Measurements from ENCODE around the gene ZFAND3.

The ZFAND3 gene

DNA sequence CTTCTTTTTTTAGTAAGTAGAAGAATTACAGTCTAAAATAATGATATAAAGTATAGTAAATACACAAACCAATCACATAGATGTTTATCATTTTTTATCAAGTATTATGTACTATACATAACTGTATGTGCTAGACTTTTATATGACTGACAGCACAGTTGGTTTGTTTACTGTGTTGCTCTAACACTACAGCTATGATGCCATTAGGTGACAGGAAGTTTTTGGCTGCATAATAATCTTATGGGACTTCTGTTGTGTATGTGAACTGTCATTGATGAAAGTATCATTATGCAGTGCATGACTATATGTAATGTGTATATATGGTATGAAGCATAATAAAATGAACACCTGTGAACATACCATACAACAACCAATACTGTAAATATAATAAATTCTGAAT is 104.0 kb downstream of the ZFAND3 start:
- Histone ChIP-seq H3K4me2 (ENCODE audit: low read length) (no peak overlapping the region), H3K9me2 (ENCODE audit: low read depth, low read length) (no peaks in the 10 kb centered on the region), H3K79me2 (ENCODE audit: insufficient read depth, low read length) (no peaks in the 10 kb centered on the region), H2AFZ (ENCODE audit: low read length) (no peak overlapping the region), H3F3A (ENCODE audit: insufficient read depth, low read length) (no peaks in the 10 kb centered on the region), H3K36me3 (ENCODE audit: insufficient read depth, low read length) (no peaks in the 10 kb centered on the region), H3K4me3 (ENCODE audit: low read depth, low read length, poor library complexity, severe bottlenecking) (no peak overlapping the region), H4K20me1 (ENCODE audit: insufficient read depth, low read length) (no peaks in the 10 kb centered on the region), H3K9ac (ENCODE audit: low read length) (no peak overlapping the region), H3K27me3 (ENCODE audit: insufficient read depth, low read length) (no peaks in the 10 kb centered on the region), H3K27ac (ENCODE audit: low read depth, low read length, poor library complexity, severe bottlenecking) (no peak overlapping the region), H3K4me1 (ENCODE audit: insufficient read depth, low read length, severe bottlenecking) (peaks cover 10% of the 10 kb centered on the region), H3K9me3 (ENCODE audit: low read length) (no peaks in the 10 kb centered on the region)
- no peak for TF ChIP-seq EZH2 (IDR thresholded peaks at IDR 0.05; ENCODE audit: borderline replicate concordance, low read length)
- no peak for TF ChIP-seq CTCF (IDR thresholded peaks at IDR 0.05; ENCODE audit: low read length)

DNA sequence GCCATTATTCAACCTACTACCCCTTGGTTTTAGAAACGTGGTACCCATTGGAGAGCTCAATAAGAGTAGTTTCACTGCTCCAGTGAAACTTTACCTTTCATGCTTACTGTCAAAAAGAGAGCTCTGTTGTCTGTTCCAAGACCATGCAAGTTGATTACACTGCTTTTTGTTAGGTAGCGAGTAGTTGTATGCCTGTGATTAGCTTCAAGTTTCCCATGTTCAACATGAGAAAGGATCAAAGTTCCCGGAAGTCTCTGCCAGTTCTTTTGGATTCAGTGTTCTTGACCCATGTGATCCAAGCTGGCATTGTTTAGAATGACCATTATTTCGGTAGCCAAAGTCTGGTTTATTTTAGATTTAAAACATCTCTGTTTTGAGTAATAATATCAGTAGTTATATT is 107.1 kb downstream of the ZFAND3 start:
- H3K9me3 ChIP-seq (ENCODE audit: low read length): no peaks in the 10 kb centered on the region
- TF ChIP-seq EZH2 (IDR thresholded peaks at IDR 0.05; ENCODE audit: borderline replicate concordance, low read length): no peak
- TF ChIP-seq CTCF (IDR thresholded peaks at IDR 0.05; ENCODE audit: low read length): no peak
- H3K4me2 ChIP-seq (ENCODE audit: low read length): no peak overlapping the region
- H3K4me1 ChIP-seq (ENCODE audit: insufficient read depth, low read length, severe bottlenecking): peaks cover 10% of the 10 kb centered on the region
- no peak overlapping the region for H3K27ac ChIP-seq (ENCODE audit: low read depth, low read length, poor library complexity, severe bottlenecking)
- H3K36me3 ChIP-seq (ENCODE audit: insufficient read depth, low read length): no peaks in the 10 kb centered on the region
- no peaks in the 10 kb centered on the region for H3F3A ChIP-seq (ENCODE audit: insufficient read depth, low read length)
- no peaks in the 10 kb centered on the region for H3K79me2 ChIP-seq (ENCODE audit: insufficient read depth, low read length)
- no peaks in the 10 kb centered on the region for H3K9me2 ChIP-seq (ENCODE audit: low read depth, low read length)
- no peaks in the 10 kb centered on the region for H3K27me3 ChIP-seq (ENCODE audit: insufficient read depth, low read length)
- no peak overlapping the region for H2AFZ ChIP-seq (ENCODE audit: low read length)
- H3K4me3 ChIP-seq (ENCODE audit: low read depth, low read length, poor library complexity, severe bottlenecking): no peak overlapping the region
- no peak overlapping the region for H3K9ac ChIP-seq (ENCODE audit: low read length)
- no peaks in the 10 kb centered on the region for H4K20me1 ChIP-seq (ENCODE audit: insufficient read depth, low read length)

GRCh38 chr6:37928217-37928616 is 108.7 kb downstream of the ZFAND3 start:
- Histone ChIP-seq H3K27ac (ENCODE audit: low read depth, low read length, poor library complexity, severe bottlenecking) (no peak overlapping the region), H3K79me2 (ENCODE audit: insufficient read depth, low read length) (no peaks in the 10 kb centered on the region), H3K9me3 (ENCODE audit: low read length) (no peaks in the 10 kb centered on the region), H3K9ac (ENCODE audit: low read length) (no peak overlapping the region), H3K27me3 (ENCODE audit: insufficient read depth, low read length) (no peaks in the 10 kb centered on the region), H3K36me3 (ENCODE audit: insufficient read depth, low read length) (no peaks in the 10 kb centered on the region), H3K4me3 (ENCODE audit: low read depth, low read length, poor library complexity, severe bottlenecking) (no peak overlapping the region), H3F3A (ENCODE audit: insufficient read depth, low read length) (no peaks in the 10 kb centered on the region), H4K20me1 (ENCODE audit: insufficient read depth, low read length) (no peaks in the 10 kb centered on the region), H3K9me2 (ENCODE audit: low read depth, low read length) (no peaks in the 10 kb centered on the region), H3K4me1 (ENCODE audit: insufficient read depth, low read length, severe bottlenecking) (peaks cover 10% of the 10 kb centered on the region), H3K4me2 (ENCODE audit: low read length) (no peak overlapping the region), H2AFZ (ENCODE audit: low read length) (no peak overlapping the region)
- TF ChIP-seq EZH2 (IDR thresholded peaks at IDR 0.05; ENCODE audit: borderline replicate concordance, low read length): no peak
- no peak for TF ChIP-seq CTCF (IDR thresholded peaks at IDR 0.05; ENCODE audit: low read length)

Measured in OCI-LY1 (cell line).